OCI-LY1 (cell line): Measurements from ENCODE around the gene CUEDC1.

Experiments used
- H2AFZ ChIP-seq: fragments of 200-600 bp; sonication (generic), shearing (Covaris generic); 2 replicates; pipeline ENCODE4 v1.6.0; 2014; ENCODE audit warnings: antibody characterized with exemption, mild to moderate bottlenecking, low read length
- H3F3A ChIP-seq: fragments of 200-600 bp; sonication (generic), shearing (Covaris generic); 2 replicates; pipeline ENCODE4 v1.6.0; 2014; ENCODE audit warnings: mild to moderate bottlenecking, antibody characterized with exemption, low read length, moderate library complexity; ENCODE audit not compliant: insufficient read depth
- H3K27ac ChIP-seq: fragments of 200-600 bp; sonication (generic); 2 replicates; pipeline ENCODE4 v1.5.1; 2014; ENCODE audit warnings: low read length, mixed run types, mild to moderate bottlenecking, low read depth; ENCODE audit not compliant: poor library complexity, severe bottlenecking
- H3K27me3 ChIP-seq: fragments of 200-600 bp; sonication (generic); 2 replicates; pipeline ENCODE4 v1.6.0; 2014; ENCODE audit warnings: antibody characterized with exemption, mild to moderate bottlenecking, low read length, moderate library complexity; ENCODE audit not compliant: insufficient read depth
- H3K36me3 ChIP-seq: fragments of 200-600 bp; sonication (generic); 2 replicates; pipeline ENCODE4 v1.6.1; 2014; ENCODE audit warnings: mild to moderate bottlenecking, antibody characterized with exemption, low read length, moderate library complexity, mixed read lengths; ENCODE audit not compliant: insufficient read depth
- H3K4me1 ChIP-seq: fragments of 200-600 bp; sonication (generic); 2 replicates; pipeline ENCODE4 v1.5.1; 2014; ENCODE audit warnings: mild to moderate bottlenecking, low read length, moderate library complexity; ENCODE audit not compliant: insufficient read depth, severe bottlenecking
- H3K4me2 ChIP-seq: fragments of 200-600 bp; sonication (generic), shearing (Covaris generic); 2 replicates; pipeline ENCODE4 v1.6.1; 2014; ENCODE audit warnings: low read length
- H3K4me3 ChIP-seq: fragments of 200-600 bp; sonication (generic); 2 replicates; pipeline ENCODE4 v1.5.1; 2014; ENCODE audit warnings: low read length, low read depth, mild to moderate bottlenecking, mixed read lengths; ENCODE audit not compliant: poor library complexity, severe bottlenecking
- H3K79me2 ChIP-seq: fragments of 200-600 bp; shearing (Covaris generic); 2 replicates; pipeline ENCODE4 v1.6.1; 2016; ENCODE audit warnings: mixed run types, low read length, mixed read lengths; ENCODE audit not compliant: insufficient read depth
- H3K9ac ChIP-seq: fragments of 200-600 bp; sonication (generic), shearing (Covaris generic); 2 replicates; pipeline ENCODE4 v1.6.1; 2014; ENCODE audit warnings: mild to moderate bottlenecking, low read length, mixed read lengths
- H3K9me2 ChIP-seq: fragments of 200-600 bp; sonication (generic), shearing (Covaris generic); 2 replicates; pipeline ENCODE4 v1.6.1; 2014; ENCODE audit warnings: low read depth, mild to moderate bottlenecking, low read length, mixed read lengths
- H3K9me3 ChIP-seq: fragments of 200-600 bp; shearing (Covaris generic); 2 replicates; pipeline ENCODE4 v1.6.1; 2014; ENCODE audit warnings: low read length, mixed read lengths
- H4K20me1 ChIP-seq: fragments of 200-600 bp; sonication (generic), shearing (Covaris generic); 2 replicates; pipeline ENCODE4 v1.6.0; 2016; ENCODE audit warnings: mild to moderate bottlenecking, low read length; ENCODE audit not compliant: insufficient read depth
- EZH2 ChIP-seq: fragments of 200-600 bp; sonication (generic), shearing (Covaris generic); IDR thresholded peaks from 2 replicates; pipeline ENCODE4 v1.8.0; 2017; ENCODE audit warnings: borderline replicate concordance, mixed run types, mild to moderate bottlenecking, antibody characterized with exemption, low read length, moderate library complexity, mixed read lengths
- TF ChIP-seq, protein P1 (sequence below): fragments of 200-600 bp; sonication (generic), shearing (Covaris generic); IDR thresholded peaks from 2 replicates; pipeline ENCODE4 v1.5.1; 2017; ENCODE audit warnings: mild to moderate bottlenecking, antibody characterized with exemption, low read length, moderate library complexity, mixed read lengths

The CUEDC1 gene

GRCh38 chr17:57886020-57886419 lies 69.2 kb downstream of the CUEDC1 start:
- no peak overlapping the region for H3K4me2 ChIP-seq
- no peak overlapping the region for H3K9ac ChIP-seq
- no peaks in the 10 kb centered on the region for H3F3A ChIP-seq
- H3K27ac ChIP-seq, result no peak overlapping the region
- no peaks in the 10 kb centered on the region for H3K9me2 ChIP-seq
- no peaks in the 10 kb centered on the region for H3K9me3 ChIP-seq
- H3K79me2 ChIP-seq, result no peaks in the 10 kb centered on the region
- no peak for TF ChIP-seq EZH2
- TF ChIP-seq, protein P1, sequence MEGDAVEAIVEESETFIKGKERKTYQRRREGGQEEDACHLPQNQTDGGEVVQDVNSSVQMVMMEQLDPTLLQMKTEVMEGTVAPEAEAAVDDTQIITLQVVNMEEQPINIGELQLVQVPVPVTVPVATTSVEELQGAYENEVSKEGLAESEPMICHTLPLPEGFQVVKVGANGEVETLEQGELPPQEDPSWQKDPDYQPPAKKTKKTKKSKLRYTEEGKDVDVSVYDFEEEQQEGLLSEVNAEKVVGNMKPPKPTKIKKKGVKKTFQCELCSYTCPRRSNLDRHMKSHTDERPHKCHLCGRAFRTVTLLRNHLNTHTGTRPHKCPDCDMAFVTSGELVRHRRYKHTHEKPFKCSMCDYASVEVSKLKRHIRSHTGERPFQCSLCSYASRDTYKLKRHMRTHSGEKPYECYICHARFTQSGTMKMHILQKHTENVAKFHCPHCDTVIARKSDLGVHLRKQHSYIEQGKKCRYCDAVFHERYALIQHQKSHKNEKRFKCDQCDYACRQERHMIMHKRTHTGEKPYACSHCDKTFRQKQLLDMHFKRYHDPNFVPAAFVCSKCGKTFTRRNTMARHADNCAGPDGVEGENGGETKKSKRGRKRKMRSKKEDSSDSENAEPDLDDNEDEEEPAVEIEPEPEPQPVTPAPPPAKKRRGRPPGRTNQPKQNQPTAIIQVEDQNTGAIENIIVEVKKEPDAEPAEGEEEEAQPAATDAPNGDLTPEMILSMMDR, result no peak
- no peaks in the 10 kb centered on the region for H3K36me3 ChIP-seq
- peaks cover 14% of the 10 kb centered on the region for H3K27me3 ChIP-seq
- no peak overlapping the region for H2AFZ ChIP-seq
- H3K4me1 ChIP-seq, result no peaks in the 10 kb centered on the region
- H3K4me3 ChIP-seq, result no peak overlapping the region
- no peaks in the 10 kb centered on the region for H4K20me1 ChIP-seq

DNA sequence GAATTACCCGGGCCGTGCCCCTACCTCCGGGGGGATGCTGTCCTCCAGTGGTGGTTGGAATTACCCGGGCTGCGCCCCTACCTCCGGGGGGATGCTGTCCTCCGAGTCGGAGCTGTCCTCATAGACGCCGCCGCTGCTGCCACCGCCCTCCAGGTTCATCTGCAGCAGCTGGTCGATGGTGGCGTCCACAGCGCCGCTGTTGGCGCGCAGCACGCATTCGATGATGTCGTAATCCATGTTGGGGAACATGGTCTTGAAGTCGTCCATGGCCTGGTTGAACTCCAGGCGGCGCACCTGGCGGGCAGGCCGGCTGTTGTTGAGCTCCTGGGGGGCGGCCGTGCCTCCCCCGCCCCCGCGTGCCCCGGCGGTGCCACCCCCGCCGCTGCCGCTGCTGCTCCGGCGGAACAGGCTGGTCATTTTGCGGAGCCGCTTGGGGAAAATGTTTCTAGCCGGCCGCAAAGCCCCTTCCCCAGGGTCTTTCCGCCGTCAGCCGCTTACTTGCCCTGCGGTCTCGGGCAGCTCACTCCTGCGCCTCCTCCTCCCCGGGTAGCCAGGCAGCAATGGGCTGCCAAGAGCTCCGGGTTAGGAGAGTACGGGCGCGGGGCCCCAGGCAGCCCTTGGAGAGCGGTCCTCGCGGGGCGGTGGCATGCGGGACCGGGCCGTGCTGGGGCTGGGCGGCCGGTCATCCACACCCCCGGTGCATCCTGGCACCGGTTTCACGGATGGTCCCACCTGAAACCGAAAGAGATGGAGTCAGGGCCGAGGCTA lies 69.9 kb downstream of the CUEDC1 start:
- Histone ChIP-seq H3K36me3 (no peaks in the 10 kb centered on the region), H3K27ac (no peak overlapping the region), H3K4me1 (no peaks in the 10 kb centered on the region), H2AFZ (no peak overlapping the region), H3K9ac (no peak overlapping the region), H3K4me2 (no peak overlapping the region), H3K9me2 (no peaks in the 10 kb centered on the region), H4K20me1 (no peaks in the 10 kb centered on the region), H3F3A (no peaks in the 10 kb centered on the region), H3K79me2 (no peaks in the 10 kb centered on the region), H3K27me3 (peaks cover 14% of the 10 kb centered on the region), H3K4me3 (no peak overlapping the region), H3K9me3 (no peaks in the 10 kb centered on the region)
- TF ChIP-seq, protein P1, result no peak
- no peak for TF ChIP-seq EZH2

DNA sequence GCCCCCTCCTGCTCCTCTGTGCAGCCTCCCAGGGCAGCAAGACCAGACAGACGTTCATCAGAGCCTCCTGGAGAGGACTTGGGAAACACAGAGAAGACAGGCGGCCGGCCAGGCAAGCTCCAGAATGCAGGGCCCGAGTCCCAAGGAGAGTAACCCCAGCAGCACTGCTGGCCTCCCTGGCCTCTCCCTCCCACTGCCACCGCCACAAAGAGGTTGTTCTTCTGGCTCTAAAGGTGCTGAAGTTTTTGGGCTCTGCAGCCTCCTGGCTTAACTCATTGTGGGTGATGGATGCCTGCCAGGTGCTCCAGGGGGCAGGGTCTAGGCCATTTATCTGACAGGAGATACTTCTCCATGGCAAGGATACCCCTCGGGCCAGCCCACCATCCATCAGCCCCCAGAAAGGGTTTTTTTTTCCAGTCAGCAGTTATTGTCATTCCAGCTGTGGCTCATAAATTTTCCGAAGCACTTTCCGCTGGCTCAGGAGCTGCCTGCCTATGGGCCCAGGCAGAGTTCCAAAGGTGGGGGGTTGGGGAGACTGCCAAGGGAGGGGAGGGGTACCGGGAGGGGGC lies 73.3 kb downstream of the CUEDC1 start:
- no peaks in the 10 kb centered on the region for H4K20me1 ChIP-seq
- no peaks in the 10 kb centered on the region for H3K9me3 ChIP-seq
- H3F3A ChIP-seq, result no peaks in the 10 kb centered on the region
- peaks cover 5% of the 10 kb centered on the region; the same call in 1 of the 2 replicates for H3K27me3 ChIP-seq
- H3K9ac ChIP-seq, result no peak overlapping the region
- no peaks in the 10 kb centered on the region for H3K4me1 ChIP-seq
- no peak overlapping the region for H3K4me2 ChIP-seq
- no peak overlapping the region for H3K4me3 ChIP-seq
- no peaks in the 10 kb centered on the region for H3K9me2 ChIP-seq
- H3K36me3 ChIP-seq, result no peaks in the 10 kb centered on the region
- TF ChIP-seq EZH2, result no peak
- TF ChIP-seq, protein P1, result no peak
- H3K27ac ChIP-seq, result no peak overlapping the region
- no peak overlapping the region for H2AFZ ChIP-seq
- H3K79me2 ChIP-seq, result no peaks in the 10 kb centered on the region
